RWPE2 (cell line): Measurements from ENCODE around the gene CTNNA2.

Experiments
- ATAC-seq: fragments of 200-7000 bp; cut with Tn5 transposase; 3 replicates; pipeline ENCODE4 v1.9.1; 2021; ENCODE audit warnings: low read depth
- DNase-seq: peaks from one replicate; pipeline ENCODE4 v3.0.0-alpha.2; 2020; ENCODE audit warnings: low spot score
- H3K27ac ChIP-seq: fragments of 450-650 bp; 2 replicates; pipeline ENCODE4 v1.5.1; 2017; ENCODE audit warnings: mild to moderate bottlenecking; ENCODE audit not compliant: poor library complexity, severe bottlenecking
- H3K27me3 ChIP-seq: fragments of 250-450 bp; sonication (Bioruptor Pico); 2 replicates; pipeline ENCODE4 v1.5.1; 2021; ENCODE audit warnings: mild to moderate bottlenecking, moderate library complexity; ENCODE audit not compliant: insufficient read depth, poor library complexity, severe bottlenecking
- H3K36me3 ChIP-seq: fragments of 250-450 bp; sonication (Bioruptor Pico); 2 replicates; pipeline ENCODE4 v1.5.1; 2020; ENCODE audit warnings: low read depth, mild to moderate bottlenecking, moderate library complexity
- H3K4me1 ChIP-seq: fragments of 250-450 bp; sonication (Bioruptor Pico); 2 replicates; pipeline ENCODE4 v1.5.1; 2021; ENCODE audit warnings: mild to moderate bottlenecking, moderate library complexity; ENCODE audit not compliant: insufficient read depth, poor library complexity, severe bottlenecking
- H3K4me3 ChIP-seq: fragments of 250-450 bp; sonication (Bioruptor Pico); 2 replicates; pipeline ENCODE4 v1.5.1; 2021; ENCODE audit warnings: mild to moderate bottlenecking, moderate library complexity; ENCODE audit not compliant: severe bottlenecking
- H3K9me3 ChIP-seq: fragments of 250-450 bp; sonication (Bioruptor Pico); 2 replicates; pipeline ENCODE4 v1.5.1; 2021; ENCODE audit warnings: mild to moderate bottlenecking, moderate library complexity; ENCODE audit not compliant: severe bottlenecking
- CTCF ChIP-seq: fragments of 450-650 bp; IDR thresholded peaks from one replicate; pipeline ENCODE4 v1.5.1; 2017; ENCODE audit warnings: mild to moderate bottlenecking, moderate library complexity; ENCODE audit not compliant: poor library complexity, severe bottlenecking

Gene CTNNA2

GRCh38 chr2:80269806-80270205 is 757.0 kb downstream of the CTNNA2 start:
- DNase-seq (no peak), ATAC-seq (no peak)
- TF ChIP-seq CTCF, result no peak
- Histone ChIP-seq H3K36me3 (no peaks in the 10 kb centered on the region), H3K27ac (no peak overlapping the region), H3K4me3 (no peak overlapping the region), H3K9me3 (no peaks in the 10 kb centered on the region), H3K27me3 (no peaks in the 10 kb centered on the region), H3K4me1 (no peaks in the 10 kb centered on the region)

GRCh38 chr2:80280598-80280997 is 767.7 kb downstream of the CTNNA2 start:
- no peak for ATAC-seq
- no peak overlapping the region for H3K4me3 ChIP-seq
- DNase-seq, result no peak
- H3K27ac ChIP-seq, result no peak overlapping the region
- no peak for TF ChIP-seq CTCF
- H3K9me3 ChIP-seq, result no peaks in the 10 kb centered on the region
- no peaks in the 10 kb centered on the region for H3K36me3 ChIP-seq
- no peaks in the 10 kb centered on the region for H3K27me3 ChIP-seq
- H3K4me1 ChIP-seq, result no peaks in the 10 kb centered on the region

GRCh38 chr2:80281049-80281448 is 768.2 kb downstream of the CTNNA2 start:
- Histone ChIP-seq H3K9me3 (no peaks in the 10 kb centered on the region), H3K4me1 (no peaks in the 10 kb centered on the region), H3K27ac (no peak overlapping the region), H3K4me3 (no peak overlapping the region), H3K27me3 (no peaks in the 10 kb centered on the region), H3K36me3 (no peaks in the 10 kb centered on the region)
- no peak for ATAC-seq
- no peak for TF ChIP-seq CTCF
- no peak for DNase-seq

GRCh38 chr2:80288576-80288975 is 775.7 kb downstream of the CTNNA2 start:
- Histone ChIP-seq H3K36me3 (no peaks in the 10 kb centered on the region), H3K27me3 (no peaks in the 10 kb centered on the region), H3K4me1 (no peaks in the 10 kb centered on the region), H3K4me3 (no peak overlapping the region), H3K27ac (no peak overlapping the region), H3K9me3 (no peaks in the 10 kb centered on the region)
- DNase-seq (no peak), ATAC-seq (no peak)
- TF ChIP-seq CTCF, result no peak

- peaks cover 3% of the 10 kb centered on the region for H3K27me3 ChIP-seq
- no peak for TF ChIP-seq CTCF
- H3K4me1 ChIP-seq, result no peaks in the 10 kb centered on the region
- DNase-seq, result no peak
- H3K27ac ChIP-seq, result no peak overlapping the region
- no peak for ATAC-seq
- no peak overlapping the region for H3K4me3 ChIP-seq
- no peaks in the 10 kb centered on the region for H3K9me3 ChIP-seq
- no peaks in the 10 kb centered on the region for H3K36me3 ChIP-seq
Observed at GRCh38 chr2:80291656-80292055, 778.8 kb downstream of the CTNNA2 start.
